OCI-LY1 (cell line): ENCODE results near the gene CSF2.

Experiments
- H2AFZ ChIP-seq: fragments of 200-600 bp; sonication (generic), shearing (Covaris generic); 2 replicates; pipeline ENCODE4 v1.6.0; 2014; ENCODE audit warnings: antibody characterized with exemption, mild to moderate bottlenecking, low read length
- H3F3A ChIP-seq: fragments of 200-600 bp; sonication (generic), shearing (Covaris generic); 2 replicates; pipeline ENCODE4 v1.6.0; 2014; ENCODE audit warnings: mild to moderate bottlenecking, antibody characterized with exemption, low read length, moderate library complexity; ENCODE audit not compliant: insufficient read depth
- H3K27ac ChIP-seq: fragments of 200-600 bp; sonication (generic); 2 replicates; pipeline ENCODE4 v1.5.1; 2014; ENCODE audit warnings: low read length, mixed run types, mild to moderate bottlenecking, low read depth; ENCODE audit not compliant: poor library complexity, severe bottlenecking
- H3K27me3 ChIP-seq: fragments of 200-600 bp; sonication (generic); 2 replicates; pipeline ENCODE4 v1.6.0; 2014; ENCODE audit warnings: antibody characterized with exemption, mild to moderate bottlenecking, low read length, moderate library complexity; ENCODE audit not compliant: insufficient read depth
- H3K36me3 ChIP-seq: fragments of 200-600 bp; sonication (generic); 2 replicates; pipeline ENCODE4 v1.6.1; 2014; ENCODE audit warnings: mild to moderate bottlenecking, antibody characterized with exemption, low read length, moderate library complexity, mixed read lengths; ENCODE audit not compliant: insufficient read depth
- H3K4me1 ChIP-seq: fragments of 200-600 bp; sonication (generic); 2 replicates; pipeline ENCODE4 v1.5.1; 2014; ENCODE audit warnings: mild to moderate bottlenecking, low read length, moderate library complexity; ENCODE audit not compliant: insufficient read depth, severe bottlenecking
- H3K4me2 ChIP-seq: fragments of 200-600 bp; sonication (generic), shearing (Covaris generic); 2 replicates; pipeline ENCODE4 v1.6.1; 2014; ENCODE audit warnings: low read length
- H3K4me3 ChIP-seq: fragments of 200-600 bp; sonication (generic); 2 replicates; pipeline ENCODE4 v1.5.1; 2014; ENCODE audit warnings: low read length, low read depth, mild to moderate bottlenecking, mixed read lengths; ENCODE audit not compliant: poor library complexity, severe bottlenecking
- H3K79me2 ChIP-seq: fragments of 200-600 bp; shearing (Covaris generic); 2 replicates; pipeline ENCODE4 v1.6.1; 2016; ENCODE audit warnings: mixed run types, low read length, mixed read lengths; ENCODE audit not compliant: insufficient read depth
- H3K9ac ChIP-seq: fragments of 200-600 bp; sonication (generic), shearing (Covaris generic); 2 replicates; pipeline ENCODE4 v1.6.1; 2014; ENCODE audit warnings: mild to moderate bottlenecking, low read length, mixed read lengths
- H3K9me2 ChIP-seq: fragments of 200-600 bp; sonication (generic), shearing (Covaris generic); 2 replicates; pipeline ENCODE4 v1.6.1; 2014; ENCODE audit warnings: low read depth, mild to moderate bottlenecking, low read length, mixed read lengths
- H3K9me3 ChIP-seq: fragments of 200-600 bp; shearing (Covaris generic); 2 replicates; pipeline ENCODE4 v1.6.1; 2014; ENCODE audit warnings: low read length, mixed read lengths
- H4K20me1 ChIP-seq: fragments of 200-600 bp; sonication (generic), shearing (Covaris generic); 2 replicates; pipeline ENCODE4 v1.6.0; 2016; ENCODE audit warnings: mild to moderate bottlenecking, low read length; ENCODE audit not compliant: insufficient read depth
- CTCF ChIP-seq: fragments of 200-600 bp; sonication (generic), shearing (Covaris generic); IDR thresholded peaks from 2 replicates; pipeline ENCODE4 v1.5.1; 2017; ENCODE audit warnings: mild to moderate bottlenecking, antibody characterized with exemption, low read length, moderate library complexity, mixed read lengths
- EZH2 ChIP-seq: fragments of 200-600 bp; sonication (generic), shearing (Covaris generic); IDR thresholded peaks from 2 replicates; pipeline ENCODE4 v1.8.0; 2017; ENCODE audit warnings: borderline replicate concordance, mixed run types, mild to moderate bottlenecking, antibody characterized with exemption, low read length, moderate library complexity, mixed read lengths

The CSF2 gene

DNA sequence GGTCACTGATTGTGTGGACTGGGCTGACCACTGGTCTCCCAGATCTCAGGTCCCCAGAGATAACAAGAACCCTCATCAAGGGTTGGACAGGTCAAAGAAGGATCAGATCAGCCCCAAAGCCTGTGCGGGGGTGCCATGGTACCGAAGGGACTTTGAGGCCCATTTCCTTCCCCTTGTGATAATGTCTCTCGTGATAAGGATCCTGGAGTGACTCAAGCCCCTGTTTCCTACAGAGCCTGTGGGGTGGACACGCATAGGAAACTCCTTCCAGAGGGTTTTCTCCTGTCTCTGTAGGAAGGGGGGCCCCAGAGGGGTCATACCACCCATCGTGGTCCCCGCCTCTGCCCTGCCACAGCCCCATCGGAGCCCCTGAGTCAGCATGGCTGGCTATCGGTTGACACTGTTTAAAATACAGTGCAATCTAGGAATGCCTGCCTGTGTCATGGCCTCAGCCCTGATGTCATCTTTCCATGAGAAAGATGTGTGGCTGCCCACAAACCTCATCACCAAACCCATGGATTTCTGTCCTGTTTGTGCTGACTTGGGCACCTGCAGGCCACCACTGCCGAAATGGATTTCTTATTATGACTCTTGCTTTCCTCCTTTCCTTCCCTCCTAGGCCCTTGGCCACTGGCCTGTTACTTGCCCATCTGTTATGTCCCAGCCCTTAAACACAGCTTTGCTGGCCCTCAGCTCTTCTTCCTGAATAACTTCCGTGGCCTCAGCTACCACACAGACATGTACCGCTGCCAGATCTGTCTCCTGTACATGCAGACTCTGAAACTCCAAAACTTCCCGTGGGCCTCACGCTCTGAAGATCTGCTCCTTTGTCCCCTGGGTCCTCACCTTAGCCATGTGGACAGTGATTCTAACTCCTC, 2.9 kb upstream of the CSF2 start:
- no peaks in the 10 kb centered on the region for H3F3A ChIP-seq
- no peaks in the 10 kb centered on the region for H3K9me3 ChIP-seq
- no peak overlapping the region for H3K9ac ChIP-seq
- H3K79me2 ChIP-seq, result no peaks in the 10 kb centered on the region
- H4K20me1 ChIP-seq, result no peaks in the 10 kb centered on the region
- no peak for TF ChIP-seq EZH2
- TF ChIP-seq CTCF, result no peak
- no peaks in the 10 kb centered on the region; the same call in 1 of the 2 replicates for H3K27me3 ChIP-seq
- H3K4me3 ChIP-seq, result no peak overlapping the region
- no peaks in the 10 kb centered on the region for H3K36me3 ChIP-seq
- no peak overlapping the region for H3K27ac ChIP-seq
- H3K9me2 ChIP-seq, result no peaks in the 10 kb centered on the region
- no peak overlapping the region for H3K4me2 ChIP-seq
- no peaks in the 10 kb centered on the region for H3K4me1 ChIP-seq
- H2AFZ ChIP-seq, result no peak overlapping the region

DNA sequence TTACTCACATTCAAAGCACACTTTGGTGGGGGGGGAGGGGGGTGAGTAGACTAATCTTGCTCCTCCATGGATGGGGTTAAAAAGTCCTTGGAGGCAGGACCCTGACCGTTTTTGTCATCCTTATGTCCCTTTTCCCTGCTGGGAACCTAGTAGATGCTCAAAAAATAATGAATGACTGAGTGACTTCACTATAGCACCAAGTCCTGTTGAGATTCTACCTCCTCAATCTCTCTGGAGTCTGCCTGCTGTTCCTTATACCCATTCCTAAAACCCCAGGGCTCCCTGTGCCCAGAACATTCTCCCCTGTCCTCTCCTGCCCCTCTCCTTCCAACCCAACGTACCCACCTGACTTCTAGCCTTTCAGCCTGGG, 2.3 kb upstream of the CSF2 start:
- Histone ChIP-seq H3K9ac (no peak overlapping the region), H3K4me1 (no peaks in the 10 kb centered on the region), H3K4me3 (no peak overlapping the region), H4K20me1 (no peaks in the 10 kb centered on the region), H3F3A (no peaks in the 10 kb centered on the region), H3K4me2 (no peak overlapping the region), H3K36me3 (no peaks in the 10 kb centered on the region), H3K9me2 (no peaks in the 10 kb centered on the region), H3K79me2 (no peaks in the 10 kb centered on the region), H3K27me3 (no peaks in the 10 kb centered on the region; the same call in 1 of the 2 replicates), H3K27ac (no peak overlapping the region), H3K9me3 (no peaks in the 10 kb centered on the region), H2AFZ (no peak overlapping the region)
- TF ChIP-seq CTCF, result no peak
- no peak for TF ChIP-seq EZH2

DNA sequence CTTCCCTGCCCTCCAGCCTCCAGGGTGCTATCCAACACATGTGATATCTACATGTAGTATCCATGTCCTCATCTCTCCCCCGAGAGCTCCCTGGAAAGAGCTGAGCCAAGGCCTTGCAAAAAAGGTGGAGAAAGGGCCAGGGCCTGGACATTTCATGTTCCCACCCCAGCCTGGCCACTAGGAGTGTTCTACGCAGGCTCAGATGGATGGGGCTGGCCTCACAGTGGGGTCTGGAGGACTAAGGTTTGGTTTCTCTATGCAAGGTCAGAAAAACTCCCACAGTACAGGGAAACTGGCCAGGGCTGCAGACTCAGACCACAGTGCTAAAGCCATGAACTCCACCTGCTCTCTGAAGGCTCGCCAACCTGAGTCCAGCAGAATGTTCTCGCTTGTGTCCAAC, 1.5 kb upstream of the CSF2 start:
- Histone ChIP-seq H3F3A (no peaks in the 10 kb centered on the region), H3K27ac (no peak overlapping the region), H2AFZ (no peak overlapping the region), H3K4me1 (no peaks in the 10 kb centered on the region), H3K9me3 (no peaks in the 10 kb centered on the region), H3K36me3 (no peaks in the 10 kb centered on the region), H3K27me3 (no peaks in the 10 kb centered on the region; the same call in 1 of the 2 replicates), H3K4me3 (no peak overlapping the region), H3K4me2 (no peak overlapping the region), H4K20me1 (no peaks in the 10 kb centered on the region), H3K79me2 (no peaks in the 10 kb centered on the region), H3K9ac (no peak overlapping the region), H3K9me2 (no peaks in the 10 kb centered on the region)
- TF ChIP-seq EZH2 (no peak), CTCF (no peak)
